Fibroblast of mammary gland (primary cell): ENCODE data around the gene NXPE3.
"Not testable (repeated sequence)": the region's sequence is repeated elsewhere in the genome, so short reads cannot be mapped to it uniquely, and the experiment has no call there.

Experiments used
- DNase-seq: peaks from one replicate; pipeline ENCODE4 v3.0.0-alpha.2; 2010; ENCODE audit warnings: low read depth
- H3K4me3 ChIP-seq: 2 replicates; pipeline ENCODE4 v1.5.1; 2011; ENCODE audit warnings: low read depth, mild to moderate bottlenecking, low read length, moderate library complexity; ENCODE audit not compliant: control insufficient read depth
- CTCF ChIP-seq: conservative IDR thresholded peaks from 2 replicates; pipeline ENCODE4 v1.5.1; 2011; ENCODE audit warnings: low read depth, low read length, inconsistent platforms; ENCODE audit not compliant: control insufficient read depth, insufficient read depth

Gene NXPE3

GRCh38 chr3:101758224-101758623 is 20.8 kb upstream of the NXPE3 start:
- TF ChIP-seq CTCF = no peak
- H3K4me3 ChIP-seq = no peak overlapping the region
- no peak for DNase-seq

- peak; percentile 17 for DNase-seq
- no peak overlapping the region for H3K4me3 ChIP-seq
- no peak for TF ChIP-seq CTCF
These were observed 16.9 kb upstream of the NXPE3 start for GRCh38 chr3:101762041-101762646.

- not testable (repeated sequence) for H3K4me3 ChIP-seq, DNase-seq
These were observed 1.2 kb upstream of the NXPE3 start for GRCh38 chr3:101777745-101778281.

- no peak for DNase-seq
- TF ChIP-seq CTCF = no peak
- H3K4me3 ChIP-seq = peak overlapping the region; percentile 88
These were observed 495 bp upstream of the NXPE3 start for GRCh38 chr3:101778385-101779046.

GRCh38 chr3:101779822-101780381 is 891 bp downstream of the NXPE3 start:
- peak; percentile 3 for DNase-seq
- H3K4me3 ChIP-seq = peak overlapping the region; percentile 88
- no peak for TF ChIP-seq CTCF

GRCh38 chr3:101780661-101781060 is 1.6 kb downstream of the NXPE3 start:
- H3K4me3 ChIP-seq = peak overlapping the region; percentile 88
- TF ChIP-seq CTCF = no peak
- DNase-seq = peak; percentile 86

GRCh38 chr3:101781166-101781565 is 2.2 kb downstream of the NXPE3 start:
- TF ChIP-seq CTCF = no peak
- DNase-seq = peak; percentile 14
- H3K4me3 ChIP-seq = peak overlapping the region; percentile 37
